ENCODE measurements around the gene LHFPL6.

LHFPL6 gene

GRCh38 chr13:39604756-39605155, 1.8 kb upstream of the LHFPL6 start:
- no peak for DNase-seq (ENCODE audit: low read depth)
- TF ChIP-seq CTCF (IDR thresholded peaks at IDR 0.05; ENCODE audit: low read depth, low read length, missing control alignments) = no peak
- H3K4me3 ChIP-seq (ENCODE audit: low read depth, low read length) = no peak overlapping the region

GRCh38 chr13:39603424-39603947, 493 bp upstream of the LHFPL6 start:
- peak overlapping the region; percentile 94 for H3K4me3 ChIP-seq (ENCODE audit: low read depth, low read length)
- no peak for TF ChIP-seq CTCF (IDR thresholded peaks at IDR 0.05; ENCODE audit: low read depth, low read length, missing control alignments)
- DNase-seq (ENCODE audit: low read depth) = no peak

- no peak for DNase-seq (ENCODE audit: low read depth)
- peak overlapping the region; percentile 94 for H3K4me3 ChIP-seq (ENCODE audit: low read depth, low read length)
- TF ChIP-seq CTCF (IDR thresholded peaks at IDR 0.05; ENCODE audit: low read depth, low read length, missing control alignments) = peak; percentile 21
These were observed 748 bp downstream of the LHFPL6 start for GRCh38 chr13:39602277-39602613.

GRCh38 chr13:39601636-39602035, 1.4 kb downstream of the LHFPL6 start:
- H3K4me3 ChIP-seq (ENCODE audit: low read depth, low read length) = no peak overlapping the region; the same call in 1 of the 2 replicates
- TF ChIP-seq CTCF (IDR thresholded peaks at IDR 0.05; ENCODE audit: low read depth, low read length, missing control alignments) = no peak
- DNase-seq (ENCODE audit: low read depth) = no peak

GRCh38 chr13:39600766-39601165, 2.2 kb downstream of the LHFPL6 start:
- no peak for TF ChIP-seq CTCF (IDR thresholded peaks at IDR 0.05; ENCODE audit: low read depth, low read length, missing control alignments)
- no peak overlapping the region for H3K4me3 ChIP-seq (ENCODE audit: low read depth, low read length)
- no peak for DNase-seq (ENCODE audit: low read depth)

GRCh38 chr13:39599842-39600241, 3.2 kb downstream of the LHFPL6 start:
- DNase-seq (ENCODE audit: low read depth) = no peak
- H3K4me3 ChIP-seq (ENCODE audit: low read depth, low read length) = no peak overlapping the region
- TF ChIP-seq CTCF (IDR thresholded peaks at IDR 0.05; ENCODE audit: low read depth, low read length, missing control alignments) = no peak

- TF ChIP-seq CTCF (IDR thresholded peaks at IDR 0.05; ENCODE audit: low read depth, low read length, missing control alignments) = no peak
- H3K4me3 ChIP-seq (ENCODE audit: low read depth, low read length) = no peak overlapping the region
- DNase-seq (ENCODE audit: low read depth) = no peak
These were observed 4.0 kb downstream of the LHFPL6 start for GRCh38 chr13:39599012-39599411.
